GF-D8 (cell line): ENCODE results near the gene EFCAB9.

Experiments used
- DNase-seq: peaks from one replicate; lab custom pipeline; 2025; lab: John Stamatoyannopoulos, UW

The EFCAB9 gene

DNA sequence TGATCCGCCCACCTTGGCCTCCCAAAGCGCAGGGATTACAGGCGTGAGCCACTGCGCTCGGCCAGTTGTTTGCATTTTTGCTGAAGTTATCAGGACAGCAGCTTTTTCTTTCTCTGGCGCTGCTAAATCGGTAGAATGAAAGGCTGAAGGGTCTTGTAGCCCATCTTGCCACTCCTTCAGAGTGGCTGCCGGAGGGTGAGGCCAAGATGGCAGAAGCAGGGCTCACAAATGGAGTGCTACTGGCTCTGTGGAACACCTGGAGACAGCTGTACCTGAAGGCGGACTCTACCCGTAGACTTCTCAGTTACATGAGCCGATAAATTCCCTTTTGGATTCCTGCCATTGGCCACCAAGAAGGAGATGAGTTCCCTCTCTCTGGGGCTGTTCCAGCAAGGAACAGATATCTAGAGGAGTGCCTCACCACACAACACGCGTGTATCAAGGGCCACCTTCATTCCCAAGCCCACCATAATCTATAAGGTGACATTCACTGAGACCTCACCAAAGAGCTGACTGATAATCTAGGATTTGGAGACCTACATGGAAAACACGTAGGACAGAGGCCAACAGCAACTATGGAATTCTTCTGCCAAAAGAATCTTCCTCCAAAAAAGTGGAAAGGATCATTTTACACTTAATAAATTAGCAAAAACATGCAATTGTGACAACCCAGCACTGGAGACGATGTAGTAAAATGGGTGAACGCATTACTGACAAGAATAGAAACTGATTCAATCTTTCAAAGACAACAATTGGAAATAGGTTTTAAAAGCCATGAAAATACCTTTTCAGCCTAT is 27.7 kb upstream of the EFCAB9 start:
- no peak for DNase-seq

DNA sequence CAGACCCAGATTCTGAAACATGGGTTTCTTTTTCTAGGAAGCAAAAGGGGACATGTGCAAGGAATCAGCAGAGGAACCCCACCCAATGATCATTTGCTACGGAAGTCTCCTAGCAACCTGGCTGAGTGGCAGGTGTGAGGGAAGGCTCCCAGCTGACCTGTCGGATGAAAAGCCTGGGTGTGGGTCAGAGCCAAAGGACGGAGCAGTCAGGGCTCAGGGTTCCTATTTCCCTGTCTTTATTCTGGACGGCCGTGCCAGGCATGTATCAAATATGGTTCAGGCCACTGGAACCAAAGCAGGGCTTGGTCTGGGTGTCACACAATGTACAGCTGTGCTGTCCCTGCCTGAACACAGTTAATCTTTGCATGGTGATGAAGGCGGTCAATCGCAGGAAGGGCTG is 26.1 kb upstream of the EFCAB9 start:
- DNase-seq: no peak

DNA sequence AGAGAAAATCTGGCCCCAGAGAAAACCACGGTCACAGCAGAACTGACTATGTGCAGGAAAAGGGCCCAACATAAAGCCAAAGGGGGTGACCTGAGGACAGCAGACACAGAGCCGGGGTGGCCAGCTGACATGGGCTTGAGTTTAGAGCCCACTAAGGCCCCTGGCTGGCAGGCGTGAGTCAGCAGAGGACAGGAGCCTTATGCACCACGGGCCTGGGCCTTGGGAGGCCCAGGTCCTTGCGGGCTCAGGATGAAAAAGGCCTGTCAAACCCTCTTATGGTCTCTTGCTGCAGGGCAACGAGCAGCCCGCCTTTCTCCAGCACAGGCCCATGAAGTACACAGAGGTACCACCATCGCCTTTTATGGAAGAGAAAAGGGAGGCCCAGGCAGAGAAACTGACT is 25.7 kb upstream of the EFCAB9 start:
- DNase-seq: no peak

DNA sequence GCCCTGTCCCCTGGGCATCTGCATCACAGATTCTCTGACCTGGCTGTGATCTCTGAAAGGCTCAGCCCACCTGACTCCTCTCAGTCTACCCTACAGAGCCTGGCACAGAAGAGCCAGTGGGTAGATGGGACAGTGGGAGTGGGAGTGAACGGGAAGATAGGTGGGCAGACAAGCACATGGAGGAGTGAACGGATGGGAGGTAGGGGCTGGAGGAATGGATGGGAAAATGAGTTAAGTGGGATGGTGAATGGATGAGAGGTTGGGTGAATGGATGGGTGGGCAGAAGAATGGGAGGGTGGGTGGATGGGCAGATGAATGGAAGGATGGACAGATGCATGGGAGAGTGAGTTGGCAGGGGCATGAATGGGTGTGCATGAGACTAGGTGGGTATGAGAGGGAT is 24.8 kb upstream of the EFCAB9 start:
- DNase-seq: no peak

DNA sequence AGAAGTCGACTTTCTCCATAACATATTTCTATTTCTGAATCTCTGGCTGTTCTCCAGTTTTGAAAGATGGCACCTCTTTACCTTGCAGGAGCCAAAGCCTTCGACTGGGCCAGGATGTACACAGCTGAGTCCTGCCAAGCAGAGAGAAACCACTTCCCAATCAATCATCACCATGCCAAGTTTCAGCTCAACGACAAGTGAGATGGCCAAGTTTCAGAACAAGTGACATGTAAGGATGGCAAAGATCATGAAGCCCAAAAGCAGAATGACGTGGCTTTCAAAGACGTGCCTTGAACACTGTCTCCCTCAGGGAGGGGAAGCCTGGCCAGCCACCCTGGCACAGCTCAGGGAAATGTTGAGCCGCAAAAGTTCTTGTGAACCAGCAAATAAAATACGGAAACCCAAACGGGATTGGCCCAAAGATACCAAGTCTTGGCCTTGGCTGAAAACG is 23.7 kb upstream of the EFCAB9 start:
- DNase-seq: no peak

DNA sequence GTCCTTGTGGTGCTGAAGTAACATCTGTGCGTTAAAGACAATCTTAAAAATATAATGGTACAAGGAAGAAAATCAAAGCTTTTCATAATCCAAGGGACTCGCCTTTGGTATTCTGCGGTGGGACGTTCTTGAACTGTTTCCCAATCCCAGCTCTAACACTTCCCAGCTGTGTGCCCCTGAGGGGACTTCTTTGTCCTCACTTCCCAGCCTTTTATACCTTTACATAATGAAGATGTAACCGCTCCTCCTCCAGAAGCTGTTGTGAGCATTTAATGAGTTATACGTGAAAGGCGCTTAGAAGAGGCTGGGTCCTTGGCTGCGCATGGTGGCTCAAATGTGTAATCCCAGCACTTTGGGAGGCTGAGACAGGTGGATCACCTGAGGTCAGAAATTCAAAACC is 22.9 kb upstream of the EFCAB9 start:
- no peak for DNase-seq

DNA sequence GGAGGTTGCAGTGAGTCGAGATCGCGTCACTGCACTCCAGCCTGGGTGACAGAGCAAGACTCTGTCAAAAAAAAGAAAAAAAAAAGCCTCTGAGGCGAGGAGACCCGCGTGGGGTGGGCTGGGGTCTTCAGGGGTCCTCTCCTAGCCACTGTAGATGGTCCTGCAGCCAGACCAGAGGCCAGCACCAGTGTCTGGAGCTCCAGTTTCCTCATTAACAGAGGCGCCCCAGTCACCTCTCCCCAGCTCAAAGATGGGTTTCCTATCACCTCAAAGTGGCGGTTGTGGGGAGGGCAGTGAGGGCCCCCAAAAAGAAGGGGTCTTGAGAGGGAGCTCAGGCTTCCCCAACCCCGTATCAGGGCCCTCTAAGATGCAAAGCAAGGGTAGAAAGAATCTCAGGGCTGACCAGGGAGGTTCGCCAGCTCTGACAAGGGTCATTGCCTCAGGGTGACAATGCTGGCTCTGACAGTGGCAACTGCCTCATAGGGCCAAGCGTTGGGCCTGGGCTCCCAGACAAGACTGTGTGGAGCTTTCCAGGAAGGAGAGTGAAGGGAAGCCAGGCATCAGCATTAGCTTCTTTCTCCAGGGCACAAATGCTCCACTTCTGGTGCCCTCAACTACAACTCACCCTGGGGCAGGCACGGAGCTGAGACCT is 20.9 kb upstream of the EFCAB9 start:
- no peak for DNase-seq

DNA sequence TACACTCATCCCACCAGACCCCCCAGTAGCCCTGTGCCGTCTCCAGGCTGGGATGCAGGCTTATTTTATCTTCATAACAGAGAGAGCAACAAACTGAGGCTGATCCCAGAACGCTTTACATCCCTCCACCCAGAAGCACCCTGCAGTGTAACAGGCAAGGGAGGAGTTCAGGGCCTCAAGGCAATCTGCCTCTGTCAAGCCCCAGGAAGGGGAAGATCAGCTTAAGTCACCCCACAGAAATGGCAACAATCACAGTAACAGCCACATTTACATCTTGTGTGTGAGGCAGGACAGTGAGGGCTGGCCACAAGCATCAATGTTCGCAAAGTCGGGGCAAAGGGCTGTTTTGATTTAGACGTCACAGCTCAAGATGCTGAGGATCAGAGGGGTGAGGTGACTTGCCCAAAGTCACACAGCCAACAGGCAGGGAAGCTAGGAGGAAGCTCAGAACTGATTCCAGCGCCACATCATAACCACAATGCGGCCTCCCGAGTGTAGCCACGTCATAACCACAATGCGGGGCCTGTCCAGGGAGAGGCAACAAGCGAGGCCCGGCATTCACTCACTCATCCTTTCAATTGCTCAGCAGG is 20.3 kb upstream of the EFCAB9 start:
- peak; percentile 42 for DNase-seq

DNA sequence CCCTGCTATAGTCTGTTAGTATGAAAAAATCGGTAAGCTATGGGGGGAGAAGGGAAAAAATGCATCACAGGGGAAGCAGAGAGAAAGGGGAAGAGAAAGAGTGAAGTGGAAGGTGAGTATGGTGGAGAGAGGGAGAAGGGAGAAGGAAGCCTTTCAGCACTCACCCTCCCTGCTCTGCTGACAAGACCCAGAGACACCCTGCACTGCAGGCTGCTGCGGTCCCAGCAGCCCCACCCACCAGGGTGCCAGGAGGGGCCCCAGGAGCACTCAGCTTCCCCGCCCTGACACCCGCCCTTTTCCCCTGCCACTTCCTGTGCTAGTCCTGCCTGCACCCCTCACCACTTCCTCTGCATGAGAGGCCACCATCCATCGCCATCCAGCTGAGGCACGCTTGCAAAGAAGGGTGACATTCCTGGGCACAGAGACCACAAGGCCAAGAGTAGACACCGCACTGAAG is 18.7 kb upstream of the EFCAB9 start:
- peak; percentile 93 for DNase-seq

DNA sequence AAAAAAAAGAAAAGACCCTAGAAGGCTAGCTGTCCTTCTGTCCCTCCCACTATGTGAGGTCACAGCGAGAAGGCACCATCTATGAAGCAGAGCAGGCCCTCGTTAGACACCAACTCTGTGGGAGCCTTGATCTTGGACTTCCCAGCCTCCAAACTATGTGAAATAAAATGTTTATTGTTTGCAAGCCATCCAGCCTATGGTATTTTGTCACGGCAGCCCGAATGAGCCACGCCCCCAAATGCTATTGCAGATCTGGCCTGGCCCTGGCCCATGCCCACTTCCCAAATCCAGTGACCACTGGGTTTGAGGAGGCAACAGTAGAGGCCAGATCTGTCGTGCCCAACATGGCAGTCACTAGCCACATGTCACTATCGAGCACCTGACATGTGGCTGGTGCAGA is 16.8 kb upstream of the EFCAB9 start:
- no peak for DNase-seq

DNA sequence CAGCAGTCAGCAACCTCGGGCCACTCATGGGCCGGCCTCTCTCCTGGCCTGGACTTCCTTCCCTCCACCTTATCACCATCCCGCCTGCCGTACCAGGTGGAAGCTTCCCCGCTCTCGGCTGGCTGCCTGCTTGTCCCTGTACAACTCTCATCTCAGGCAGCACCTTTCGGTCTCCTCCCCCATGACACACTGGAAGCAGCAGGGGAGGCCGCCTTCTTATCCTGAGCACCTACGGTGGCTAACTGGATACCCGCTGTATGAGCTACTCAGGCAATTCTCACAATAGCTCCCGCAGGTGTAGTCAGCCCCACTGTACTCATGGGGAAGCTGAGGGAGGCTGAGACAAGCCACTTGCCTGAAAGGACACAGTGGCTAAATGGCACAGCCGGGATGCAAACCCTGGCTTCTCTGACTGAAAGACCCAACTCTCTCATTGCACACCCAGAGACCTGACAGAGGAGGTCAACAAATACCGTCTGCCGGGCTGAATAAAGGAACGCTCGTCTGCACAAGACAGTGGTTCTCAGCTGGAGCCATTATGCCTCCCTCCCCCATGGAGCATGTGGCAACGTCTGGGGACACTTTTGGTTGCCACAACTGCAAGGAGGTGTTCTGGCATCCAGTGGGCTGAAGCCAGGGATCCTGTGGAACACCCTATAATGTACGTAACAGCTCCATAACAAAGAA is 15.5 kb upstream of the EFCAB9 start:
- peak; percentile 21 for DNase-seq

DNA sequence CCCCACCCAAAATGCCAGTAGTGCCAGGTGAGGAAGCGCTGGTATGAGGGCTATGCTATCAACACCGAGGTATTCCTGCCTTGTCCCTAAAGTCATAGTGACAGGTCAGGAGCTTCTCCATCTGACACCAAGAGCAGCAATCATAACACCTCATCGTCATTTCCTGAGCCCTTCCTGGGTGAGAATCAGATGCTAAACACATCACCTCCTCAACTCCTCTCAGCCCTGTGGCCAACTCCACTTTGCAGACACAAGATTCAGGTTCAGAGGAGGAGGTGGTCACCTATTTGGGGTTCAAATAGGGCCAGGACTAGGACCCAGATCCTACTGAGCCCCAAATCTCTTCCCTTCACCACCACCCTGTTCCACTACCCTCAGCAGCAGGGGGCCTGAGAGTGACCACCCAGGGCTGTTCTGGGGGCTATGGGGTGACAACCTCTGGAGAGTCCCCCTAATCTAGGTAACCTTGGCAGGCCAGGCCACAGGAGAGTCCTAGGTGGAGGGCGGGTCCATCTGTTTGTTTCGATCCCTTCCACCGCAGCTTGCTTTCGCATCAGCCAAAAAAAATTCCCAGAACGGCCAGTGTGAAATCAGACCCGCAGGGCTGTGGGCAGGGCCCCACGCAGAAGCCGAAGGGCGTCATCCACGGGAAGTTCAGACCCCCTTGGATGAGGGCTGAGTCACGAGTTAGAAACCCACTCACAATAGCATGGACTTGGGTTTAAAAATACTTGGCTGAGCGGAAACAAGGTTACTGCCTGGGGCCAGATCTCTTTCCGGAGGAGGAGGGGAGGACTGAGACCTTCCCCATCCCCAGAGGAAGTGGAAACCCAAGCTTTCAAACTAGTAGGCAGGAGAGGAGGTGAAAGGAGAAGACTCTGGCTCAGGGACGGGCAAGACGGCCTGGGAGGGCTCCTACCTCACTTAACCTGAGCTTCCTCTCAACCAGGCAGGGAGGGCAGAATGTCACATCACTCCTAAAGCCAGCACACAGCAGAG is 14.7 kb upstream of the EFCAB9 start:
- peak; percentile 77 for DNase-seq

DNA sequence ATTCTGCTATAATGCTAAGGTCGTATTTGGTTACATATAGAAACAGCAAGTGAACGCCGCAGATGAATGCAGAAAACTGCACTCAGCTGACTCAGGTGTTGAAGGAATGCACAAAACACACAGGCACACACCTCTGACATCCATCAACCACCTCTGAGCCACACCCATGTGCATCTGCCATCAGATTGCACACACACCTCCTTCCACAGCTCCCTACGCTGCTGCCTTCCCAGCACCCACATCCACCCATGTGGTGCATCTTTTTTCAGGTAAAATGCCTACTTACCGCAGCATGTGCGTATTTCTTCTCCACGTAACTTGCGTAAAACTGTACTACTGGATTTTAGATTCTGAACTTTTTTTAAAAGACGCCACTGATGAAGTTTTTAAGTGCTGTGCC is 13.0 kb upstream of the EFCAB9 start:
- DNase-seq: no peak

DNA sequence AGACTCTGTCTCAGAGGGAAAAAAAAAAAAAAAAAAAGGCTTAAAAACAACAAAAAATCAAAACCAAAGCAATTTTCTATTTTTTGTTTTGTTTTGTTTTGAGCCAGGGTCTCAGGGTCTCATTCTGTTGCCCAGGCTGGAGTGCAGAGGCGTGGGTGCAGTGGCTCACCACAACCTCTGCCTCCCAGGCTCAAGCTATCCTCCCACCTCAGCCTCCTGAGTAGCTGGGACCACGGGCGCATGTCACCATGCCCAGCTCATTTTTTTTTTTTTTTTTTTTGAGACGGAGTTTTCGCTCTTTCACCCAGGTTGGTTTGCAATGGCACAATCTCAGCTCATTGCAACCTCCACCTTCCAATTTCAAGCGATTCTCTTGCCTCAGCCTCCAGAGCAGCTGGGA is 11.7 kb upstream of the EFCAB9 start:
- DNase-seq: no peak

DNA sequence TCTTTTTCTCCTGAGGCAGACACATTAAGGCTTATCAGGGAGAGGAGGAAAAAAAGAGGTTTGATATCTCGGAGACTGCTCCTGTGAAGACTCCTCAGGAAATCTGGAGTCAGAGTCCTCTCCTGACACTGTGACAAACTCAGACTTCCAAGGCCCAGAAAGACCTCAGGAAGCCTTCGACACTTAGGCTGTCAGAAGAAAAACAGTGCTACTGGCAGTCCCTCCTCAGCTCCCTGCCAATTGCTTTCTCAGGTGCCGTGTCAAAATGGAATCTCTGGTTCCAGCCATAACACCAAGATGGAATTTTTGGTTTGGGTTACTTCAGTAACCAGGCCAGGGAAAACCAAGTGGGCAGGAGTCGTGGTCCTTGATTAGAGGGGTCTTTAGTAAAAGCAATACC is 10.1 kb upstream of the EFCAB9 start:
- DNase-seq: no peak

DNA sequence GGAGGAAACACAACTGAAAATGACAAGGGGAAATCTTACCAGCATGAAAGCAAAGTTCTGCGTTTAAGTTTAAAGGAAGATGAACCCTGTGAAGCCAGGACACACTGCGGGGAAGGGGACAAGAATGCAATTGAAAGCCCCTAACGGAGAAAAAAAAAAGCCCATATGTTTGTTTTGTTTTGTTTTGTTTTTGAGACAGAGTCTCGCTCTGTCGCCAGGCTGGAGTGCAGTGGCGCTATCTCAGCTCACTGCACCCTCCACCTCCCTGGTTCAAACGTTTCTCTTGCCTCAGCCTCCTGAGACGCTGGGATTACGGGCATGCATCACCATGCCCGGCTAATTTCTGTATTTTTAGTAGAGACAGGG is 8.9 kb upstream of the EFCAB9 start:
- no peak for DNase-seq

DNA sequence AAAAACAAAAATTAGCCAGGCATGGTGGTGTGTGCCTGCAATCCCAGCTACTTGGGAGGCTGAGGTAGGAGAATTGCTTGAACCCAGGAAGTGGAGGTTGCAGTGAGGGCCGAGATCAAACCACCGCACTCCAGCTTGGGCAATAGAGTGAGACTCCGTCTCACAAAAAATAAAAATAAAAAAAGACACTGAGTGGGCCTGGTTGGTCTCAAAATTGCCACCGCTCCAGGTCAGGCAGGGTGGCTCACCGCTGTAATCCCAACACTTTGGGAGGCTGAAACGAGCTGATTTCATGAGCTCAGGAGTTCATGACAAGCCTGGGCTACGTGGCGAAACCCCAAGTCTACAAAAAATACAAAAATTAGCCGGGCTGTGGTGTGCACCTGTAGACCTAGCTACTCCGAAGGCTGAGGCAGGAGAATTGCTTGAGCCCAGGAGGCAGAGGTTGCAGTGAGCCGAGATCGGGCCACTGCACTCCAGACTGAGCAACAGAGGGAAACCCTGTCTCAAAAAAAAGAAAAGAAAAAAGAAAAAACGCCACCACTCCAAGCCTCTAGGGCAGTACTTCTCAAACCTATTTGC is 7.8 kb upstream of the EFCAB9 start:
- no peak for DNase-seq

DNA sequence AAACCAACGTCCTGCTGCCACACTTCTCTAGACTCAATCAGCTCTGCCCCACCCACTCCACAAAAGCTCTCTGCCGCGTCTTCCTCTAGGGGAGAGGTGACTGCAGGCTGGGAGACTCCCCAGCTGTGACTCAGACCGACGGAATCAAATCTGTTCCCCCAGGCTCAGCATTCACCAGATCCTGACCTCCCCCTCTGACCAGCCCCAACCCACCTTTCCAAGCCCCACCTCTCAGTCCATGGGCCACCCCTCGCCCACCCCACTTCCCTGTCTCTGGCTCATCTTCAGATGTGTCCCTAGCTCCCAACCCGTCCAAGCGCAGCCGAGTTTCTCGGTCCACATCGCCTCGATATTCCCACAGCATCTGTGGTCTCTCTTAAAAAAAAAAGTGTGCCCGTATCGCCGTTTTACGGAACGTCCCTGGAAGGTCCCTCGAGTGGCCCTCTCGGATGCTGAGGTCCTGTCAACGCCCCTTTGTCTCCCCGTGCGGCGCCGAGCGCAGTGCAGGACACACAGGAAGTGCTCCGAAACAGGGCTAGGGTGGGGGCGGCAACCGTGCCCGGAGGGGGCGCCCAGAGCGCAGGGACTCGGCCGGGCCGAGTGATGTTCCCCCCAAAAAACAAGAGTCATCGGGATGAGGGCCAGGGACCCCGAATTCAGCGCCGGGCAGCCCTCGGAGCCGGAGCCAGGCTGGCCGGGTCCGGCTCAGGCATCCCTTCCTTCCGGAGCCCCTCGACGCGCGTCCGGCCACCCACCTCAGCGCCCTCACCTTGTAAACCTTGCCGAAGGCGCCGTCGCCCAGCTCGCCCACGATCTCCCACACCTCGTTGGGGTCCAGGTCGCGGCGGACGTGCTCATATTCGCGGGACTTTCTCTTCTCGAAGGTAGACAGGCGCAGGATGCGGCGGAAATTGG is 6.6 kb upstream of the EFCAB9 start:
- DNase-seq: peak; percentile 10

DNA sequence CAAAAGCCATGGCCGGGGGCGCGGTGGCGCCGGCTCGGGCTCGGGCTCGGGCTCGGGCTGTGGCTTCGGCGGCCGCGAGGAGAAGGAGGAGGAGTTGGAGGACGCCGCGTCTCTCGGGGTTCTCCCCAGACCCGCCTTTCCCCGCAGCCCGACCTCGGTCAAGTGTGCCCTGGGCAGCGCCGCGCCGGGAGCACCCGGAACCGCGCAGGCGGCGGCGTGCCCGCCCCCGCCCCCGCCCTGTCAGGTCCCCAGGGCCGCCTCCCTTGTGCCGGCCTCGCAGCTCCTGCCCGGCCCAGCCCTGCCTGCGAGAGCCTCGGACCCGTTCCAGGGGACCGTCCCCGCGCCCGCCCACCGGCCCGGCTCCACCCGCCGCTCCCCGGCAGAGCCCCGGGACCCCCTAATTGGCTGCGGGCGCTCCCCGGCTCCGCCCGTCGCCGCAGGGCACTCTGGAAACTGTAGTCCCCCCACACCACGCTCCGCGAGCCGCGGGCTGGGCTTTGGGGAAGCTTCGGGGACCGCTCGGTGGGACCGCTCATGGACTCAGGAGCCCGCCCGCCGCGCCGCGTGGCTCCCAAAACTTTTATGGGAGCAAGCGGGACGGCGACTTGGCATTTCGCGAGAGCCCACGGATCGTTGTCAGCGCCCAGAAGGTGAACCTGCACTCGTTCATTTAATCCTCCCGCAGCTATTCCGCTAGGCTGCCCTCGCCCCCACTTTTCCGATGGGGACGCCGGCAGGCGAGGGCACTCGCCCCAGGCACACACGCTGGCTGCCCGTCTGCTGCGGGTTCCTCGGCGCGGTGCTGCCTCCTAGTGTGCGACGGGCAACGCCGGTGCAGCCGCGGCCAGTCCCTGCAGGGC is 5.7 kb upstream of the EFCAB9 start, which contains the start of gene STK10:
Gene STK10, minus strand, starts transcription at position 192 of the 860 bp plus-strand sequence. Its CDS starts 182 bp downstream, at position 10.
- DNase-seq: peak; percentile 81
